Measurements from ENCODE around the gene PTPN3.
"Not testable (repeated sequence)": the region's sequence is repeated elsewhere in the genome, so short reads cannot be mapped to it uniquely, and the experiment has no call there.

The PTPN3 gene

GRCh38 chr9:109382585-109382984, 115.5 kb downstream of the PTPN3 start:
- DNase-seq = no peak

- DNase-seq = no peak
Measured at GRCh38 chr9:109382182-109382581, 115.9 kb downstream of the PTPN3 start.

- no peak for DNase-seq
Measured at GRCh38 chr9:109381011-109381729, 116.9 kb downstream of the PTPN3 start.

DNA sequence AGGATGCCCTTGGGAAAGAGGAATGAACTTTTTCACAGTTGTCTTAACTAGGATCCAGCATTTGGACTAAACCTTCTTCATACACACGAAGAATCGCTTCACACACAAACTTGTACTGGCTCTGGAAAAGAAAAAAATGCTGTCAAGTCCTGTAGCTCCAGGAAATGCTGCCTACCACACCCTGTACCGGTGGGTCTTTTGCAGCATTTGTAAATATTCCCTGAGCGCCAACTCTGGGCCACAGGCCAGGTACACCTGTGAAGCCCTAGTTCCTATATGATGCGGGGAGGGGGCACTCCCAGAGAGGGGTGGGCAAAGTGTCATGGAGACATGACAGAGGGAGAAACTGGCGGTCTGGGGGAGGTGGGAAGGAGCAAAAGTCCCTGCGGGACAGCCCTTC, 118.6 kb downstream of the PTPN3 start:
- DNase-seq = no peak

DNA sequence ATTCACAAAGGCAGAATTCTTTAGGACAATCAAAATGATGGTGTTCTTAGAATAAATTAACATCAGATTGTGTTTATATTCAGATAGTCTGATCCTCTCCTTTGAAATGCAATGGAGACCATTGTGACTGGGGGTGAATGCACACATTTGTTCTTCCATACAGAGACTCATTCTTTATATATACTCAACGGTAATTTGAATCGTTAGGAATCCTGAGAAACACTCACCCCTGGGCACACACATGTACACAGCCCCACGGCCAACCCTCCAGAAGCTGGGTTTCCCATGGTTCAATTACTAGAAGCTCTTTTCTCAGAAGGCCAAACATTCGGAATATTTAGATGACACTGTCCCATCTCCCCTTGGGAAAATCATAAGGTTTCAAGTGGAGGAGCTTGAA, 119.8 kb downstream of the PTPN3 start:
- DNase-seq = no peak

DNA sequence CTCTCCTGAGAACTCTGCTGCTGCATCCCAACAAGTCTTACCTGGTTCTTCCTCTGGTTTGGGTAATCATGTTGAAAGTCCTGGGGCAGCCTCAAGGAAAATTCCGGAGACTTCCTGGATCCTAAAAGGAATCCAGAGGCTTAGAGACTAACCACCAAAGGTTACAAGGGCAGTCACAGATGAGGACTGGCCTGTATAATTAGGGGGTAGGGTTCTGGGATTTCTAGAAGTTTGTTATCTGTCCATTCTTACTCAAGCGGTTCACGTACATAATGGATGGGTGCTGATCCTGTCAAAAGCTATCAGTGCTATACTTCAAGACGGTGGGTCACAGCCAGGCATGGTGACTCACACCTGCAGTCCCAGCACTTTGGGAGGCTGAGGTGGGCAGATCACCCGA, 125.9 kb downstream of the PTPN3 start:
- DNase-seq = no peak

- no peak for DNase-seq
Measured at GRCh38 chr9:109371374-109371773, 126.7 kb downstream of the PTPN3 start.

DNA sequence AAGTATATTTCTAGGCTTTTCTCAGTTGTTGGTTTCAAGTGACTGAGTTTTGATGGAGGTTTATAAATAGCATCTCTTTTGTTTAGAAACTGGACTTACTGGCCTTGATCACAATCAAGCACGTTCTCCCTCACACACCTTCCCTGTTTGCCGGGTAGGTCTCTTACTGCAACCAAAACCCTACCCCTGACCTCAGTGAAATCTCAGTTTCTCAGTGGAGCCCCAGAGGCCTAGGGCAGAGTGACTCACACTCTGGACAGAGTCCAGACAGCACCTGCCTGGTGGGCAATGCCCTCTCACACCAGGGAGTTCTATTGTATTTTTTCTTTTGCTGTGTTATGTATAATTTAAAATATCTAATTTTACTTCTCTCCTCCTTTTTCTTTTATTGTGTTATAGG, 128.8 kb downstream of the PTPN3 start:
- DNase-seq = no peak

DNA sequence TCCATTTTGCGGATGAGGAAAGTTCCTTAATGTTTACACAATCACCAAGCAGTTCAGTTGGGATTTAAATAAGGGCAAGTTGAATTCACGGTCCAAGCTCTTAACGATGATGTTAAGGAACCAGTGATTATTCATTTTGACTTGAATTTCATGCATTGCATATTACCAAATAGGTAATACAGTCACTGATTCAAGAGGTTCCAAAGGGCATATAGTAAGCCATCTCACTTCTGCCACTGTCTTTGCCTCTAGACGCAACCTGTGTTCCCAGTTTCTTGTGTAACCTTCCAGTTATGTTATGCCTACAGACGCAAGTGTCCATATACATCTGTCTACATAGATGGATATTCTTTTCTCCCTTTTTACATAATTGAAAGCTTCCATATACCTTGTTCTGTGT, 137.3 kb downstream of the PTPN3 start:
- no peak for DNase-seq

DNA sequence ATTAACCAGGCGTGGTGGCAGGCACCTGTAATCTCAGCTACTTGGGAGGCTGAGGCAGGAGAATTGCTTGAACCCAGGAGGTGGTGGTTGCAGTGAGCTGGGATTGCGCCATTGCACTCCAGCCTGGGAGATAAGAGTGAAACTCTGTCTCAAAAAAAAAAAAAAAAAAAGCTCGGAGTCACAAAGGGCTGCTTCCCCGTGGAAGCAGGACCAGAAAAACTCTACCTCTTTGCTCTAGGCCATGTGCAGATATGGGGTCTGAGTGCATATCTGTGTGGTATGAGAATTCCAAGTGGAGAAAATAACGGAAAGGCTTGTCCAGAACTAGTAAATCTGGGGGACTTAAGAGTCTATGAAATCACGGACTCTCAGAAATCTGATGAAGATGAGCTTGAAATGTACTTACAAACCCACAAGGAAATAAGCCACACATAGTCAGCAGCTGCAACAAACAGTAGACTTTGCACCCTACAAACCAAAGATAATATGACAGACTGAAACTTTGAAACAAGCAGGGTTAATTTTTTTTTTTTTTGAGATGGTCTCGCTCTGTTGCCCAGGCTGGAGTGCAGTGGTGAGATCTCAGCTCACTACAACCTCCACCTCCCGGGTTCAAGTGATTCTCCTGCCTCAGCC, 139.0 kb downstream of the PTPN3 start:
- DNase-seq = not testable (repeated sequence)

DNA sequence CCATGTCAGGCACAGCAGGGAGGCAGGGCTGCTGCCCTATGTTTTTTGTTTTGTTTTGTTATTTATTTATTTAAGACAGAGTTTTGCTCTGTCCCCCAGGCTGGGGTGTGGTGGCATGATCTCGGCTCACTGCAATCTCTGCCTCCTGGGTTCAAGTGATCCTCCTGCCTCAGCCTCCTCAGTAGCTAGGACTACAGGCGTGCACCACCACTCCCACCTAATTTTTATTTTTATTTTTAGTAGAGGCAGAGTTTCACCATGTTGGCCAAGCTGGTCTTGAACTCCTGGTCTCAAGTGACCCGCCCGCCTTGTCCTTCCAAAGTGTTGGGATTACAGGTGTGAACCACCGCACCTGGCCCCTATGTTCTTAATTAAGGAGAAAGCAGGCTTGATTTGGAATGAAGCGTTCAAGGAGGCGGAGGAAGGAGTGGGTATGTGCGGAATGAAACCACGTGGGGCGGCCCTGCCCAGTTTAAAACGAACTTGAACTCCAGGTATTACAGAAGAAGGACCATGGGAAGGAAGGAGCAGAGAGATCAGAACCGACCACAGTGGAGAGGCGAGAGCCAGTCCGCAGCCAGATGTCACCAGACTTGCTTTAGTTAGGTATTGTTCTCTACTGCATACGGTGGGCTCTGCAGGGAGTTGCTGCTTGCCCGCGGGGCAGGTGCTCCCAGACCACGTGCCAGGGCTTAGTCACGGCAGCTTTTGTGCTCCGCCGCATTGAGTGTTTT, 142.4 kb downstream of the PTPN3 start:
- DNase-seq = no peak

- DNase-seq = no peak
Measured at GRCh38 chr9:109354190-109354589, 143.9 kb downstream of the PTPN3 start.

GRCh38 chr9:109351032-109351431, 147.1 kb downstream of the PTPN3 start:
- no peak for DNase-seq

- peak; percentile 61 for DNase-seq
Measured at GRCh38 chr9:109349421-109349846, 148.7 kb downstream of the PTPN3 start.

- no peak for DNase-seq
Measured at GRCh38 chr9:109346904-109347303, 151.2 kb downstream of the PTPN3 start.

DNA sequence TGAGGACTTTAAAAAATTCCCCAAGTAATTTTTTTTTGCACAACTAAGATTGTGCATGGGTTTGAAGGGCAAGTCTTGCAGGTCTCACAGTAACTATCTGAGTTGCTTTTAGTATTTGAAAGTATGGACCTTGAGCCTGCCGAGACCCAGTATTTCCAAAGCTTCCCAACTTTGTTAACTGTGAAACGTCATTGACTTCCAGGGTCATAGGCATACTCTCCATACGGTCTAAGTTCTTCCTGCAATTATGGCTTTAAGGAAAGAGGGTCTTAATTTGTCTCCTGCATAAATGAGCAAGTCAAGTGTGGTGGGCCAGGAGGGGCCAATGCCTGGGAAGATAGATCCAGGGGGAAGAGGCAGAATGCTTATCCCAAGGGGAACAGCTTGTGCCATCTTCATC, 153.2 kb downstream of the PTPN3 start:
- DNase-seq = no peak

DNA sequence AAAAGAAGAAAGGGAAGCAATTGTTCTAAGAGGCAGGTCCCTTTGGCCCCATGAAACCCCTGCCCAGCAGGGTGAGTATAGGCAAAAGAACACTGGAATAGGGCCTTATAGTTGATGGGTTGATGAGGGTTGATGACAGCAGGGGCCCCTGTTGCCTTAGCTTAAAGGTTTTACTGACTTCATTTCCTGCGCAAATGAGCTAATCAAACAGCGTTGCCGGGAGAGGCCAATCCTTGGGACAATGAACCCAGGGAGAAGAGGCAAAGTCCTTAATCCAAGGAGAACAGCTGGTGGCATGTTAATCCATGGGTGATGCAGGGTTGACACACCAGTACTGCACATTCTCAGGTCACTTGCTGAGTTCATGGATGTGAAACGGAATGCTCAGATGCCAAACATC, 155.2 kb downstream of the PTPN3 start:
- no peak for DNase-seq

DNA sequence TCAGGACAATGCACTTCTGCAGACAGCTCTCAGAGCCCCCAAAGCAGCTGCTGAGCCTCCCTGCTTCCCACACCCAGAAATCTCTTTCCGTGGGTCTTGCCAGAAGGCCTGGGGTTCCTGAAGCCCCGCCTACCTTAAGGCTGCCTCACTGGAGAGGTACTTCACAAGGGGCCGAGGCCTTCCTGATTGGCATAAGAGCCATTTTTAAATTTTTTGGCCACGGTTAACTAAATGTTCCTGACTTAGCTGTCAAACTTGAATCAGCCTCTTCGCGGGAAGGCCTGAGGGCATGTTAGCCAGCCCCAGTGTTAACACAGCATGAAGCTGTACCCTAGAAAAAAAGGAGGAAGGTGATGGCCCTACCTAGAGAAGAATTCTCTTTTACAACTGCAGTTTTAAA, 156.5 kb downstream of the PTPN3 start:
- DNase-seq = no peak

- not testable (repeated sequence) for DNase-seq
Measured at GRCh38 chr9:109340979-109341378, 157.1 kb downstream of the PTPN3 start.

DNA sequence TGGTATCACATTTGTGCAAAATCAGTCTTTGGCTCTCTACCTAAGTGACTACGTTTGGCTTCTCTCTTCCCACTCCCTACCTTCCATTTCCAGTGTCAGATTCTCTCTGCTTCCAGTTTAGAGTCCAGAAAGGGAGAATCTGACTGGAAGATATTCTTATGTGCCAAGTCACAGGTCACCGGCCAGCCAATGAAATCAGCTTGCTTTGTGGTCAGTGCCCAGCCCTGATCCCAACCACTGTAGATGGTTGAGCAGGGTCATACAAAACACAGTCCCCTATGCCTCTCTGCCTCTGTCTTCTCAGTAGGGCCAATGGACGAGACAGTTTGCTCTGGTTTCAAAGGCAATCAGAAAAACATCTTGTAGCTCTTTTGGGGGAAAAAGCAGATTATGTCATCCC, 161.7 kb downstream of the PTPN3 start:
- DNase-seq = no peak

- DNase-seq = no peak
Measured at GRCh38 chr9:109335929-109336328, 162.2 kb downstream of the PTPN3 start.

DNA sequence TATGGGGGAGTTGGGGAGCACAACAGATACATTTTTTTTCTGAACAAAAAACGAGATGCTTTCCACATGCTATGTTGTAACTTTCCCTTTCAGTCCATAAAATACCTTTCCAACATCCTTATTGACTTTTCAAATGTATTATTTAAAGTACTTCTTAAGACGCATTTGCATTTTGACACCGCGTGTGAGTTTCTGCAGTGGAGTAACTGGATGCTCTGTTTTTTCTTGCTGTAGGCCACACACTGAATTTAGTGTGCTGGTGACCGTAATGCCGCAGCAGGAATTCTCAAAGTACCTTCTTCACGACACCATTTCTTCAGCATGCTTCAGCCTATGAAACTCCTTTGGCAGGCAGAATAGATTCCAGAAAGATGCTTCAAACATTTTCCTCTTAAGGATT, 163.0 kb downstream of the PTPN3 start:
- no peak for DNase-seq

DNA sequence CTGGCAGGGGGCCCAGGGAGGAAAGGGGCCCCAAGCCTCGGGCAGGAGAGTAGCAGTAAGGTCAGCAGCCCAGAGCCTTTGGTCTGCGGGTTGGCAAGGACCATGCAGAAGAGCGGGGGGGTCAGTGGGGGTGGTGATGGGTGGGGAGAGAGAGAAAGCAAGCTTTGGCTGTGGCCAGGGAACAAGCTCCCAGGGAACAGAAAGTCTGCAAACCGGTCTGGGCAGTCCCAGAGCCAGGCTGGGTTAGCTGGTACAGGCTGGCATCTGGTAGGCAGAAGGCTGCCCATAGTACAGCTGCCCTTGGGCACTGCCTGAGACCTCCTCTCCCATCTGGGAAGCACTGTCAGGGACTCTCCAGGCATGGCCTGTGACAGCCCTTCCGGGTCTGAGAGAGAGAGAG, 166.8 kb downstream of the PTPN3 start:
- no peak for DNase-seq

- no peak for DNase-seq
Measured at GRCh38 chr9:109329638-109330258, 168.4 kb downstream of the PTPN3 start.
